B cell (primary cell): ENCODE data around the gene ZBED1. TPM values are rescaled to one million over a fixed set of nuclear protein-coding genes. Genes with fewer than 3 reads are reported as not detected.

Source experiments
- ATAC-seq: fragments of 200-7000 bp; cut with Tn5 transposase; one replicate; pipeline ENCODE4 v1.10.0; 2021; ENCODE audit warnings: low read depth, mild to moderate bottlenecking, moderate number of reproducible peaks, moderate library complexity
- CTCF ChIA-PET: fragments of 350-600 bp; sonication (Branson Sonifier 250); formaldehyde crosslinking; loops from one replicate; lab custom pipeline; 2021; ENCODE audit warnings: antibody characterized with exemption, inconsistent platforms; lab: Charles Lee
- POLR2A ChIA-PET: fragments of 350-600 bp; sonication (Branson Sonifier 250); formaldehyde crosslinking; loops from one replicate; lab custom pipeline; 2021; ENCODE audit warnings: antibody characterized with exemption; lab: Charles Lee
- DNase-seq: peaks from one replicate; pipeline ENCODE4 v3.0.0; 2013
- H2AFZ ChIP-seq: 2 replicates; pipeline ENCODE4 v1.6.1; 2012; ENCODE audit warnings: mild to moderate bottlenecking, low read depth, low read length; ENCODE audit not compliant: insufficient read depth, poor library complexity, severe bottlenecking
- H3K27ac ChIP-seq, 2 donors: 1 replicate in 1 of 2; 2 replicates in 1 of 2; pipeline ENCODE4 v1.5.1; 2012 to 2013; ENCODE audit warnings: low read length in 2 of 2, mild to moderate bottlenecking in 2 of 2, moderate library complexity in 1 of 2
- H3K27me3 ChIP-seq, 4 experiments: fragments of 200-600 bp in 1 of 4; sonication (generic) in 1 of 4; replicated peaks in 1 of 4; 1 replicate in 2 of 4; 2 replicates in 2 of 4; pipeline versions ENCODE4 v1.6.1 to v1.7.0; 2013 to 2016; ENCODE audit warnings: low read length in 3 of 4, mild to moderate bottlenecking in 2 of 4, mixed read lengths in 1 of 4, moderate library complexity in 1 of 4; ENCODE audit not compliant: insufficient read depth in 4 of 4, control insufficient read depth in 3 of 4; ENCODE audit errors: control extremely low read depth in 1 of 4
- H3K36me3 ChIP-seq, 2 experiments: replicated peaks in 1 of 2; 1 replicate in 1 of 2; 2 replicates in 1 of 2; pipeline versions ENCODE4 v1.6.1 to v1.7.1; 2013; ENCODE audit warnings: low read length in 1 of 2; ENCODE audit not compliant: insufficient read depth in 2 of 2, control insufficient read depth in 1 of 2; ENCODE audit errors: control extremely low read depth in 1 of 2, extremely low read depth in 1 of 2
- H3K4me1 ChIP-seq, 2 donors: fragments of 200-600 bp in 1 of 2; sonication (generic) in 1 of 2; 1 replicate in 1 of 2; 2 replicates in 1 of 2; pipeline versions ENCODE4 v1.5.1 to v1.6.1; 2013 to 2017; ENCODE audit warnings: low read length in 2 of 2; ENCODE audit not compliant: control insufficient read depth in 2 of 2, insufficient read depth in 2 of 2
- H3K4me2 ChIP-seq: replicated peaks from 2 replicates; pipeline ENCODE3; 2012; ENCODE audit warnings: mild to moderate bottlenecking, low read depth, low read length; ENCODE audit not compliant: poor library complexity, severe bottlenecking
- H3K4me3 ChIP-seq, 5 experiments: fragments of 200-600 bp in 1 of 5; sonication (generic) in 1 of 5; 1 replicate in 3 of 5; 2 replicates in 2 of 5; pipeline versions ENCODE4 v1.5.1 to v1.7.0; 2011 to 2016; ENCODE audit warnings: low read length in 4 of 5, mild to moderate bottlenecking in 4 of 5, low read depth in 2 of 5, control low read depth in 1 of 5, moderate library complexity in 1 of 5; ENCODE audit not compliant: insufficient read depth in 1 of 5; ENCODE audit errors: control extremely low read depth in 1 of 5, extremely low read depth in 1 of 5
- H3K79me2 ChIP-seq: fragments of 200-600 bp; sonication (generic); one replicate; pipeline ENCODE4 v1.6.0; 2016; ENCODE audit warnings: low read length; ENCODE audit not compliant: control insufficient read depth, insufficient read depth
- H3K9ac ChIP-seq: fragments of 200-600 bp; sonication (generic); 2 replicates; pipeline ENCODE4 v1.6.1; 2017; ENCODE audit warnings: mild to moderate bottlenecking, low read length, moderate library complexity
- H3K9me3 ChIP-seq, 3 donors: one replicate each; pipeline versions ENCODE4 v1.6.1 to v1.7.1; 2013; ENCODE audit warnings: low read length in 2 of 3; ENCODE audit not compliant: control insufficient read depth in 2 of 3, insufficient read depth in 1 of 3; ENCODE audit errors: control extremely low read depth in 1 of 3
- H4K20me1 ChIP-seq: 2 replicates; pipeline ENCODE4 v1.6.0; 2012; ENCODE audit warnings: mild to moderate bottlenecking, low read length; ENCODE audit not compliant: insufficient read depth, control insufficient read depth, poor library complexity, severe bottlenecking
- H3K27ac Mint-ChIP-seq: one replicate; pipeline ENCODE4 v1.8.0; 2021; ENCODE audit warnings: mixed read lengths
- H3K27me3 Mint-ChIP-seq: one replicate; pipeline ENCODE4 v1.8.0; 2021; ENCODE audit warnings: mixed read lengths
- H3K4me1 Mint-ChIP-seq: one replicate; pipeline ENCODE4 v1.8.0; 2021; ENCODE audit warnings: mixed read lengths
- H3K4me3 Mint-ChIP-seq: one replicate; pipeline ENCODE4 v1.8.0; 2021; ENCODE audit warnings: mixed read lengths
- H3K9me3 Mint-ChIP-seq: one replicate; pipeline ENCODE4 v1.8.0; 2022; ENCODE audit warnings: mixed read lengths; ENCODE audit not compliant: insufficient read depth
- CTCF ChIP-seq: fragments of 200-600 bp; IDR thresholded peaks from one replicate; pipeline ENCODE4 v1.8.0; 2022; ENCODE audit warnings: antibody characterized with exemption, mild to moderate bottlenecking
- EZH2 ChIP-seq: IDR thresholded peaks from 2 replicates; pipeline ENCODE4 v1.6.1; 2012; ENCODE audit warnings: borderline replicate concordance, low read depth, mild to moderate bottlenecking, moderate library complexity, low read length; ENCODE audit not compliant: insufficient read depth, poor library complexity, severe bottlenecking
- WGBS: methylation state at CpG from one replicate; pipeline ENCODE4 v1.1.5; 2013; ENCODE audit warnings: missing lambda C conversion rate; ENCODE audit not compliant: insufficient coverage; 5-methylcytosine and 5-hydroxymethylcytosine counted together
- intact Hi-C: fragments of 100-400 bp; cut with micrococcal nuclease; formaldehyde crosslinking; loops from one replicate; pipeline ENCODE4 v1.10.0; 2022
- polyA plus RNA-seq: library from polyadenylated mRNA; depleted of rRNA; stranded (reverse); fragments of >200 nt; gene quantifications from 2 replicates; pipeline ENCODE4 v1.2.3, GENCODE V29; 2012
- total RNA-seq, 2 donors: library from RNA; stranded (reverse); fragments of 120-200 nt in 1 of 2; gene quantifications; 1 replicate in 1 of 2; 2 replicates in 1 of 2; pipeline versions ENCODE4 v1.2.3 to v1.2.4, GENCODE V29; 2013 to 2022

The ZBED1 gene
- total and polyA plus RNA-seq, 2 donors (not counting 1 experiment from before 2014, with no cell fraction given): 20.3 to 44.7 TPM

GRCh38 chrX:2512501-2512900 lies 11.7 kb upstream of the ZBED1 start:
- DNase-seq: no peak
- intact Hi-C loops: no loop called here
- H3K27me3 Mint-ChIP-seq: no peaks in the 10 kb centered on the region
- H3K4me3 ChIP-seq: no peak overlapping the region
- no peaks in the 10 kb centered on the region for H3K36me3 ChIP-seq
- H3K27ac Mint-ChIP-seq: no peak overlapping the region
- no peaks in the 10 kb centered on the region for H3K79me2 ChIP-seq
- H3K9ac ChIP-seq: no peak overlapping the region
- H2AFZ ChIP-seq: no peak overlapping the region
- TF ChIP-seq EZH2 (no peak), CTCF (no peak)
- no peak overlapping the region for H3K4me2 ChIP-seq
- H3K9me3 Mint-ChIP-seq: no peaks in the 10 kb centered on the region
- WGBS: no CpG with 5 or more reads among the region's 8 CpGs
- H3K4me1 Mint-ChIP-seq: peaks cover 38% of the 10 kb centered on the region
- ATAC-seq: no peak
- H3K4me1 ChIP-seq: peaks cover 41 to 48% of the 10 kb centered on the region in 2 donors
- POLR2A ChIA-PET: no interaction called here
- H3K4me3 Mint-ChIP-seq: no peak overlapping the region
- H4K20me1 ChIP-seq: no peaks in the 10 kb centered on the region
- CTCF ChIA-PET: no interaction called here
- no peaks in the 10 kb centered on the region for H3K27me3 ChIP-seq
- no peak overlapping the region for H3K27ac ChIP-seq
- H3K9me3 ChIP-seq: peaks cover 0 to 3% (median 0%) of the 10 kb centered on the region in 3 donors

GRCh38 chrX:2511326-2511725 lies 10.6 kb upstream of the ZBED1 start:
- H3K9me3 ChIP-seq: peaks cover 0 to 3% (median 0%) of the 10 kb centered on the region in 3 donors
- no peak overlapping the region for H3K4me2 ChIP-seq
- no peak overlapping the region for H3K4me3 ChIP-seq
- Mint-ChIP-seq H3K4me1 (peaks cover 28% of the 10 kb centered on the region), H3K27ac (no peak overlapping the region), H3K27me3 (no peaks in the 10 kb centered on the region), H3K4me3 (no peak overlapping the region), H3K9me3 (no peaks in the 10 kb centered on the region)
- no peak overlapping the region for H2AFZ ChIP-seq
- H3K27me3 ChIP-seq: no peaks in the 10 kb centered on the region
- CTCF ChIA-PET: no interaction called here
- no peak overlapping the region for H3K9ac ChIP-seq
- H4K20me1 ChIP-seq: no peaks in the 10 kb centered on the region
- TF ChIP-seq CTCF: no peak
- no peak for TF ChIP-seq EZH2
- ATAC-seq (no peak), DNase-seq (no peak)
- H3K36me3 ChIP-seq: no peaks in the 10 kb centered on the region
- intact Hi-C loops: no loop called here
- WGBS: 98% methylated on average over 6 of the region's 6 CpGs
- no peak overlapping the region for H3K27ac ChIP-seq
- H3K4me1 ChIP-seq: peaks cover 29 to 36% of the 10 kb centered on the region in 2 donors
- POLR2A ChIA-PET: no interaction called here
- no peaks in the 10 kb centered on the region for H3K79me2 ChIP-seq
